GM12872 (cell line): Measurements from ENCODE around the gene MTERF2.

Experiments
- TF ChIP-seq, protein P1 (sequence below): IDR thresholded peaks from 3 replicates; pipeline ENCODE4 v1.5.1; 2011; ENCODE audit warnings: low read depth, mild to moderate bottlenecking, low read length, moderate library complexity; ENCODE audit not compliant: insufficient read depth

MTERF2 gene

DNA sequence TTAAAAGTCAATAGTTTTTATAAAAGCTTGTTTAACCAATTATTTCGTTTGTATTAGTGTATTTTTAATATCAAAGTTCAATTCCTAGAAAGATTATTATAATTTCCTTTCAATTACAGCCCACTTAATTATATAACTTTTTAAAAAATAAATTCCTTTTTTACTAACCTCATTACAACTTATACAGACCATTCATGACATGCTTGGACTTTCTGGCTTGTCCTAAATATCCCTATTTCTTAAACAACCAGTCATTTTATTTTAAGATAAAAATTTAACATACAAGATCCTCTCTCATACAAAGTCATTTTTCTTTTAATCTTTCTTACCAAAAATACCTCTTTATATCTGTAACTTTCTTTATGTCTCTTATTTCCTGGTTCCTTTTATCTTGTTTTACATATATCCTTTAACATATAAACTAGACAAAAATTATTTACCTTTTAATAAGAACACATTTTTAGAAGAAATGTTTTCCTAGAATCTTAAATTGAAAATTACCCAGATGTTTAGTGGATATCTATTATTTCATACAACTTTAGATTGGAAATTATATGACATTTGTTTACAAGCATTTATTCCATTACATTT is 41.6 kb downstream of the MTERF2 start:
- TF ChIP-seq, protein P1, sequence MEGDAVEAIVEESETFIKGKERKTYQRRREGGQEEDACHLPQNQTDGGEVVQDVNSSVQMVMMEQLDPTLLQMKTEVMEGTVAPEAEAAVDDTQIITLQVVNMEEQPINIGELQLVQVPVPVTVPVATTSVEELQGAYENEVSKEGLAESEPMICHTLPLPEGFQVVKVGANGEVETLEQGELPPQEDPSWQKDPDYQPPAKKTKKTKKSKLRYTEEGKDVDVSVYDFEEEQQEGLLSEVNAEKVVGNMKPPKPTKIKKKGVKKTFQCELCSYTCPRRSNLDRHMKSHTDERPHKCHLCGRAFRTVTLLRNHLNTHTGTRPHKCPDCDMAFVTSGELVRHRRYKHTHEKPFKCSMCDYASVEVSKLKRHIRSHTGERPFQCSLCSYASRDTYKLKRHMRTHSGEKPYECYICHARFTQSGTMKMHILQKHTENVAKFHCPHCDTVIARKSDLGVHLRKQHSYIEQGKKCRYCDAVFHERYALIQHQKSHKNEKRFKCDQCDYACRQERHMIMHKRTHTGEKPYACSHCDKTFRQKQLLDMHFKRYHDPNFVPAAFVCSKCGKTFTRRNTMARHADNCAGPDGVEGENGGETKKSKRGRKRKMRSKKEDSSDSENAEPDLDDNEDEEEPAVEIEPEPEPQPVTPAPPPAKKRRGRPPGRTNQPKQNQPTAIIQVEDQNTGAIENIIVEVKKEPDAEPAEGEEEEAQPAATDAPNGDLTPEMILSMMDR: no peak

GRCh38 chr12:106942775-106943174 is 44.2 kb downstream of the MTERF2 start:
- TF ChIP-seq, protein P1: no peak

GRCh38 chr12:106941481-106942156 is 45.3 kb downstream of the MTERF2 start:
- TF ChIP-seq, protein P1: no peak

DNA sequence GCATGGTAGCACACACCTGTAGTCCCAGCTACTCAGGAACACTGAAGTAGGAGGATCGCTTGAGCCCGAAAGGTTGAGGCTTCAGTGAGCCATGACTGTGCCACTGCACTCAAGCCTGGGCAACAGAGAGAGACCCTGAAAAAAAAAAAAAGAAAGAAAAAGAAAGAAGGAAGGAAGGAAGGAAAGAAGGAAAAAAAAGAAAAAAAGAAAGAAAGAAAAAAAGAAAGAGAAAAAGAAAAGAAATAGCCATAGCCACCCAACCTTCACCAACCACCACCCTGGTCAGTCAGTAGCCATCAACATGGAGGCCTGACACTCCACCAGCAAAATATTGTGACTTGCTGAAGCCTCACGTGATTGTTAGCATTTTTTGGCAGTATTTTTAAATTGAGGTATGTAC is 52.7 kb downstream of the MTERF2 start:
- TF ChIP-seq, protein P1: no peak
